ENCODE data around the gene STON2.

The STON2 gene

GRCh38 chr14:81418057-81418790 lies 18.1 kb upstream of the STON2 start:
- no peak for DNase-seq

GRCh38 chr14:81416981-81417380 lies 16.9 kb upstream of the STON2 start:
- no peak for DNase-seq

DNA sequence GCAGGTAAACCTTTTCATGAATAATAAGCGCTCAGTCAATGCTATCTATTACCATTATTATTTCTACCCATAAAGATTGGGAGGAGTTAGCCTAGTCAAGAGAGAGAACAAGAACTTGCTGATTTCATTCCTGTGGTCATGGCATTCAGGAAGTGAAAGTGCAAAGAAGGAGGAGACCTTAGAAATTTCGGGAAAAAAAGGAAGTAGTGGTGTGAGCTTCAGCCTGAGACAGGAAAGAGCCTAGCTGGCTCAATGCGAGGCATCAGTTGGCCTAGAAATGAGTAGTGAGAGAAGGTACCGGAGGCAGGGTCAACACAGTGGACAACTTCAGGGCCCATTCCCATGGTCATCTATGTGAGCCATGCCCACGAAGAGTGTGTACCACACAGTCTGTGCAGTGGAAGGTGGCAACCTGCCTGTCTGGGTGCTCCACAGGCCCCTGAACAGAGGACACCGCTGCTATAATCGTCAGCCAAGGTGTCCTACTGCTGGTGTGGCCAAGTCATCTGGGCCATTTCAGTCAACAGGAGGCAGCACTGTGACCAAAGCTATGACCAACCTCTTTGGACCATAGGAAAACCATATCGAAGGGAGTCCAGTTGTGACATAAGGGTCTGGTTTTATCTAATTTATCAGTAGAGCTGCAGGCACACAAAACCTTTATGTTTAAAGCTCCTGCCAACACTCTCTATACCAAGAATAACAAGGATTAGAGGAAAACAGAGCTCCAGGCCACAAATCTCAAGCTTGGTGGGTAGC lies 16.2 kb upstream of the STON2 start:
- no peak for DNase-seq

DNA sequence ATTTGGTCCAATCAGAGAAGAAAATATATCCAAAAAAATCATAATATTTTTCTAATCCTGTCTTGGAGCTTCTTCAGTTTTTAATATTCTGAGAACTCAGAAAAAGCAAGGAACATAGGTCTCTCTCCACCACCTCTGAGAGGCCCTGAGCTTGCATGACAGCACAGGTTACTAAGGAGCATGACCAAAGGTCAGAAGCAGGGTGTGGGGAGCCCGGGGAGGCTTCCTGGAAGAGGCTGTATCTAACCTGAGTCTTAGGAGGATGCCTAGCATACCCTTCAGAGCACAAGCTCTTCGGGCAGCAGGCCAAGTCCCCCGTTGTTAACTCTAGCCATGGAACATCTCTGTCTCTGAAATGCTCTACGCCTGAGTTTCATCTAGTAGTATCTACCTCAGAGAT lies 15.7 kb upstream of the STON2 start:
- DNase-seq = no peak

- no peak for DNase-seq
These were observed 14.0 kb upstream of the STON2 start for GRCh38 chr14:81414123-81414522.

GRCh38 chr14:81412779-81413178 lies 12.7 kb upstream of the STON2 start:
- DNase-seq = no peak

DNA sequence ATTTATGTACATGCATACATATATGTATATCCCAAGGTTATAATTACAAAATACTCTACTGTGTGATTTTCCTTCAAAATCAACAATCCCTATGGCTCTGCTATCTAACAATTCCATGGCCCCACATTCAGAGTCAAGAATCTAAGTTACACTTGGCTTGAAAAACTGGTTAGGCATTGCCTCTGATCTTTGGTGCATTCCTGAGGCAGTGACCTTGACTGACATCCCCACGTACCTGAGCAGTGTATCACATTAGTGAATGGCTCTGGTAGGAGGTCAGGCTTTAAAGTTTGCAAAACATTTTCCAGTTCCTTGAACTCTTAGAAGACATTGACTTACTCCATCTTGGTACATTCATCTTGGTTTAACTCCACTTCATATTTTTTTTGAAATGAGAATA lies 8.5 kb upstream of the STON2 start:
- no peak for DNase-seq

GRCh38 chr14:81406863-81407262 lies 6.7 kb upstream of the STON2 start:
- DNase-seq = no peak

- no peak for DNase-seq
These were observed 2.0 kb upstream of the STON2 start for GRCh38 chr14:81402123-81402495.

GRCh38 chr14:81401420-81402122 lies 1.4 kb upstream of the STON2 start:
- DNase-seq = no peak

GRCh38 chr14:81400852-81401251 lies 728 bp upstream of the STON2 start:
- DNase-seq = no peak

GRCh38 chr14:81398196-81398891 lies 1.8 kb downstream of the STON2 start:
- no peak for DNase-seq

GRCh38 chr14:81396113-81396512 lies 4.0 kb downstream of the STON2 start:
- no peak for DNase-seq

DNA sequence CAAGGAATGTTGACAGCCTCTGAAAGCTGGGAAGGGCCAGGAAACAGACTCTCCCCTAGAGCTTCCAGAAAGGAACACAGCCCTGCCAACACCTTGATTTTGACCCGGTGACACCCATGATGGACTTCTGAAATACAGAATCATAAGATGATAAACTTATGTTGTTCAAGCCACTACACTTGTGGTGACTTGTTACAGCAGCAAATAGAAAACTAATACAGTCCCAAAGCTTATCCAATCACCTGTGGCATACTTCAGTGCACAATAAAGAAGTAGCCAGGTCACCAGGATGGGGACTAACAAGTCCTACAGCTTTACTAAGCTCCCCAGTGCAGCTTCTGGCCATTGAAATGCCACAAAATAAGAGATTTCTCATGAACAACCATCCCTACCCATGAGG lies 5.4 kb downstream of the STON2 start:
- no peak for DNase-seq

GRCh38 chr14:81392976-81393643 lies 7.0 kb downstream of the STON2 start:
- no peak for DNase-seq

DNA sequence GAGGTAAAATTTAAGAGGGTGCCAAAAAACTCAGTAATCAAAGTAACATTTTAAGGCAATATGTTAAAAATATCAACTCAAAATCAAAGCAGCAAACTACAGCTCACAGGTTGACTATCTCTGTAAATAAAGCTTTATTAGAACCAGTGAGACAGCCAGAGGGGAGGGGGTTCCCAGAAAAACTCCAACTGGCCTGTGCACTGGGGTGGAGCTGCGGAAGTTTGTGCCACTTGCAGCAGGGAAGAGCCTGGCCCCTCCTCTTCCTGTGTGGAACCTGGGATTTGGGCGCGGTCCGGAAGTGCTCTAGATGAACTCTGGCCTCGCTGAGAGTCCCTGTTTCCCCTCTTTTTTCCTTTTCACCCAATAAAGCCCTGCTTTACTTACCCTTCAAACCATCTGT lies 8.1 kb downstream of the STON2 start:
- no peak for DNase-seq

- DNase-seq = no peak
These were observed 9.4 kb downstream of the STON2 start for GRCh38 chr14:81390696-81391095.

GRCh38 chr14:81388336-81388735 lies 11.8 kb downstream of the STON2 start:
- DNase-seq = no peak

- no peak for DNase-seq
These were observed 13.8 kb downstream of the STON2 start for GRCh38 chr14:81386290-81386745.

- DNase-seq = no peak
These were observed 14.2 kb downstream of the STON2 start for GRCh38 chr14:81385886-81386285.

DNA sequence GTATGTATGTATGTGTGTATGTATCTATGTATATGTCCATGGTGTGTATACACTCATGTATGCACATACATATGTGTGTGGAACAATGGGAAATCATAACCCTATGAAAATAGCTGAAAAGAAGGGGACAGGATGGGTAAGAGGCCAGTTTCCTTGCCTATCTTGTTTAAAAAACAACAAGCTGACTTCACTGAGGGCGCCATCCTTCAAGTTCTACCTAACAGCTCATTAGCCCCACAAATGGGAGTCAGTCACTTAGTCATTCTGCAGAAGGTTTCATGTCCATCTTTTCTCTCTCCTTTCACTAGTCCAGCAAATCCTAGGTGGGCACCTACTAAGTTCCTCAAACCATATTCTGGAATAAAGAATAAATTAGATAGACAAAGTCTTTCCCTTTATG lies 14.7 kb downstream of the STON2 start:
- no peak for DNase-seq

DNA sequence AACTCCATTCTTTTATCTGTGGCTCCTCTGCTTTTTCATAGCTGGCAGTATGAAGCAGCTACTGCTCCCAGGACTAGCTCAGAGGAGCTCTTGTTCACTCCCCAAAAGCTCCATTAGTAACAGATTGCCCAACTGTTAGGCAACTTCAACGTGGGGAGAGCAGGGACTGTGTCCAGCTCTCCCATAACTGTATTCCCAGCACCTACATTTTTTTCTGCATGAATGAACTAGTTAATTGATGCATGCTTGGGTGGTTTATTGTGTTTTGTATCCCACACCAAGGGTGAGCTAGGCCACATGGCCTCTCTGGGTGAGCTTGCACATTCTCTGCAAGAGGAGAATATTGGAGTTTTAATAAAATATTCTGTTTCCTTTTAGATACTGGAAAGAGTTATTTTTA lies 15.2 kb downstream of the STON2 start:
- DNase-seq = no peak
